Neutrophil (primary cell): ENCODE results near the gene NTN5.
A peak's percentile ranks its signal among the peaks of the same experiment; 100 is the strongest.
"Not testable (repeated sequence)": the region's sequence is repeated elsewhere in the genome, so short reads cannot be mapped to it uniquely, and the experiment has no call there.

Source experiments
- H3K27ac ChIP-seq: fragments of 200-600 bp; sonication (generic); 2 replicates; pipeline ENCODE4 v1.5.1; 2016; ENCODE audit warnings: mild to moderate bottlenecking, moderate library complexity
- H3K27me3 ChIP-seq: fragments of 200-600 bp; sonication (generic); 2 replicates; pipeline ENCODE4 v1.6.0; 2016; ENCODE audit warnings: mild to moderate bottlenecking
- H3K36me3 ChIP-seq: fragments of 200-600 bp; sonication (generic); 2 replicates; pipeline ENCODE4 v1.5.1; 2017
- H3K4me1 ChIP-seq, 2 experiments: fragments of 200-600 bp in 1 of 2; sonication (generic) in 1 of 2; 1 replicate in 1 of 2; 2 replicates in 1 of 2; pipeline versions ENCODE4 v1.5.1 to v1.6.1; 2013 to 2016; ENCODE audit warnings: low read depth in 1 of 2, low read length in 1 of 2, mild to moderate bottlenecking in 1 of 2, moderate library complexity in 1 of 2; ENCODE audit not compliant: control insufficient read depth in 1 of 2, insufficient read depth in 1 of 2
- H3K4me3 ChIP-seq, 2 experiments: fragments of 200-600 bp in 1 of 2; sonication (generic) in 1 of 2; 1 replicate in 1 of 2; 2 replicates in 1 of 2; pipeline ENCODE4 v1.5.1; 2013 to 2016; ENCODE audit warnings: low read depth in 1 of 2, low read length in 1 of 2, mild to moderate bottlenecking in 1 of 2, moderate library complexity in 1 of 2
- H3K9me3 ChIP-seq: fragments of 200-600 bp; sonication (generic); 2 replicates; pipeline ENCODE4 v1.5.1; 2016
- TF ChIP-seq, protein P1 (sequence below): fragments of 200-600 bp; sonication (generic); IDR thresholded peaks from 2 replicates; pipeline ENCODE4 v1.5.1; 2016; ENCODE audit warnings: antibody characterized with exemption

The NTN5 gene

DNA sequence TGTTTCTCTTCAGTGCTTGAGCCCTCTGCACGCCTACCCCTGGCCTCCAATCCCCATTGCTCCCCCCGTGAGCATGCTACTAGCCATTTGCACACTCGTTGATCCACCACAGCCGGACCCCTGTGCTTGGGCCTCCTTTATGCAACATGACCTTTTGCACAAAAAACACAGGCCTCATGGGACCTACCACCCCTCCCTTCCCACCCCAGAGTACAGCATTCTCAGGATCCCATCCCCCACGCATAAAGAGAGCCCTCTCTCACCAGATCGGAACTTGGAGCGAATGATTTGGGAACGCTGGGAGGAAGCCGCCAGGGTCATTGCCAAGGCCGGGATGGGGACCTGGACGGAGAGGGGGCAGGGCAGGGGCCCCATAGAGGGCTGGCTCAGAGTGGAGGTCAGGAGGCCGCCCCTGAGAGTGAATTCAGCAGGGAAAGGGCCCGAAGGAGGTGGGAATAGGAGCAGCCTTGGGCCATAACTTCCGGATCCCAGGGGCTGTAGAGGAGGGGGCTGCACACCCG, 46.0 kb upstream of the NTN5 start:
- Histone ChIP-seq H3K27me3 (peaks cover 5% of the 10 kb centered on the region), H3K27ac (no peak overlapping the region), H3K4me3 (no peak overlapping the region), H3K9me3 (no peaks in the 10 kb centered on the region), H3K36me3 (no peaks in the 10 kb centered on the region), H3K4me1 (peaks cover 11 to 15% of the 10 kb centered on the region in 2 experiments)
- TF ChIP-seq, protein P1, sequence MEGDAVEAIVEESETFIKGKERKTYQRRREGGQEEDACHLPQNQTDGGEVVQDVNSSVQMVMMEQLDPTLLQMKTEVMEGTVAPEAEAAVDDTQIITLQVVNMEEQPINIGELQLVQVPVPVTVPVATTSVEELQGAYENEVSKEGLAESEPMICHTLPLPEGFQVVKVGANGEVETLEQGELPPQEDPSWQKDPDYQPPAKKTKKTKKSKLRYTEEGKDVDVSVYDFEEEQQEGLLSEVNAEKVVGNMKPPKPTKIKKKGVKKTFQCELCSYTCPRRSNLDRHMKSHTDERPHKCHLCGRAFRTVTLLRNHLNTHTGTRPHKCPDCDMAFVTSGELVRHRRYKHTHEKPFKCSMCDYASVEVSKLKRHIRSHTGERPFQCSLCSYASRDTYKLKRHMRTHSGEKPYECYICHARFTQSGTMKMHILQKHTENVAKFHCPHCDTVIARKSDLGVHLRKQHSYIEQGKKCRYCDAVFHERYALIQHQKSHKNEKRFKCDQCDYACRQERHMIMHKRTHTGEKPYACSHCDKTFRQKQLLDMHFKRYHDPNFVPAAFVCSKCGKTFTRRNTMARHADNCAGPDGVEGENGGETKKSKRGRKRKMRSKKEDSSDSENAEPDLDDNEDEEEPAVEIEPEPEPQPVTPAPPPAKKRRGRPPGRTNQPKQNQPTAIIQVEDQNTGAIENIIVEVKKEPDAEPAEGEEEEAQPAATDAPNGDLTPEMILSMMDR = no peak

DNA sequence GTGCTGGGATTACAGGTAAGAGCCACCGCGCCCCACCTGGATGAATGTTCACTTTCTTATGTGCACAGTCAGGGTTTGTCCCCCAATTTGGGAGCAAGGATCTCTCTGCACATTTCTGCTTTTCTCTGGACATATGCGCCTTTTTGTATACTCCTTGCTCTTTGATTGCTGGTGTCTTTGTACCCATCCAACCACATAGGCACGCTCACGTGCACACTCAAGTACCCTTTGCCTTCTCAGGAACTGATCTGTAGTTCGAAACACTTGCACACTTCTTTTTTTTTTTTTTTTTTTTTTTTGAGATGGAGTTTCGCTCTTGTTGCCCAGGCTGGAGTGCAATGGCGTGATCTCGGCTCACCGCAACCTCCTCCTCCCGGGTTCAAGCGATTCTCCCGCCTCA, 45.3 kb upstream of the NTN5 start:
- H3K27ac ChIP-seq, H3K36me3 ChIP-seq: not testable (repeated sequence)

DNA sequence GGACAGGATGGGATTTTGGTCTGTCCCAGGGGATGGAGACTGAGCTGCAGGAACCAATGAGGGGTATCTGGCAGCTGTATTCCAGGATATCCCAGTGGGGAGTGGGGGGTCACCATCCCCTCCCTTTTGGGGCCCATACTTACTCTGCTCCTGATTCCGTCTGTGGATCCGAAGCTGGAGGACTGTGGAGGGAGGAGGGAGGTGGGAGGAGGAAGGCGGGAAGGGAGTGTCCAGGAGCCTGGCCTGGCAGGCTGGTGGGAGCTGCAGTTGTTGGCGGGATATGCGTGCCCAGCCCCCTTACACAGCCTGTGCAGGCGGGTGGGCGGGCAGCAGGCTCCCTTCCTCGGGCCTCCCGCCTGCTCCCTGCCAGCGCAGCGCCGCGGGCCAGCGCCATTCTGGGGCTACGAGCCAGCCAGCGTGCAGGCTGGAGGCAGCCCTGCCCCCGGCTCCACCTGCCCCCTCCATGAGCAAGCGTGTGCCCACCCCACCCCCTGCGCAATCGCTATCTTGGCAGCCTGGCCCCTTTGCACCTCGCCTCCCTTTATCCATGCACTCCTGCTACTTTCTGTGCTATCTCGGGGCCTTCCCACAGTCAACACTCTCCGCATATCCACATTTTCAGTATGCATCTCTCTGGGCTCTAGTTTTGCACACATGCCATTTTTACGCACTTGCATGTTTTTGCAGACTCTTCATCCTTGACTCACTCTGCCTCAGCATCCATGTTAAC, 43.9 kb upstream of the NTN5 start:
- peaks cover 19% of the 10 kb centered on the region for H3K27me3 ChIP-seq
- peaks cover 15 to 20% of the 10 kb centered on the region in 2 experiments for H3K4me1 ChIP-seq
- H3K27ac ChIP-seq = no peak overlapping the region
- H3K4me3 ChIP-seq = no peak overlapping the region
- H3K9me3 ChIP-seq = no peaks in the 10 kb centered on the region
- H3K36me3 ChIP-seq = no peaks in the 10 kb centered on the region
- TF ChIP-seq, protein P1 = no peak

More for the DNA sequence above, 45.3 kb upstream of the NTN5 start:
- not testable (repeated sequence) for H3K4me3 ChIP-seq, H3K9me3 ChIP-seq
- Histone ChIP-seq H3K4me1 (peaks cover 15 to 20% of the 10 kb centered on the region in 2 experiments), H3K27me3 (peaks cover 12% of the 10 kb centered on the region)

DNA sequence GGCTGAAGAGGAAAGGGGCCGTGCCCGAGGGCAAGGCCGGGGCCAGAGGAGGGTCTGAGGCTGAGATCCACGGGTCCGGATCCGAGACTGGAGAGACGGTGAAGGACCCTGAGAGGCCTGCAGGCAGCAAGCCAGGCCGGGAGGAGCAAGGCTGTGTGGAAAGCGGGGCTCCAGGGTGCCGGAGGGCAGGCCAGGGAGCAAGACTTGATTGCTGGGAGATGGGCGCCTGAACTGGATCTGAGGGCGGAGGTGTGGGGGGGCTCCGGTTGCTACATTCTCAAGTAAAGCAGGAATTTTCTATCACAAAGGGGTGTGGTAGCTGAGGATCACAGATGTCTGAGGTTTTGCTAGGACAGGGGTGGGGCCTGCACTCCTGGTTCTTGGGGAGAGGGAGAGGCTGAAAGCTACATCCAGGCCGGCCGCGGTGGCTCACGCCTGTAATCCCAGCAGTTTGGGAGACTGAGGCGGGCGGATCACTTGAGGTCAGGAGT, 42.9 kb upstream of the NTN5 start:
- Histone ChIP-seq H3K36me3 (no peaks in the 10 kb centered on the region), H3K27me3 (peaks cover 19% of the 10 kb centered on the region), H3K4me1 (peaks cover 11 to 19% of the 10 kb centered on the region in 2 experiments), H3K27ac (no peak overlapping the region), H3K4me3 (no peak overlapping the region), H3K9me3 (no peaks in the 10 kb centered on the region)
- TF ChIP-seq, protein P1 = no peak

DNA sequence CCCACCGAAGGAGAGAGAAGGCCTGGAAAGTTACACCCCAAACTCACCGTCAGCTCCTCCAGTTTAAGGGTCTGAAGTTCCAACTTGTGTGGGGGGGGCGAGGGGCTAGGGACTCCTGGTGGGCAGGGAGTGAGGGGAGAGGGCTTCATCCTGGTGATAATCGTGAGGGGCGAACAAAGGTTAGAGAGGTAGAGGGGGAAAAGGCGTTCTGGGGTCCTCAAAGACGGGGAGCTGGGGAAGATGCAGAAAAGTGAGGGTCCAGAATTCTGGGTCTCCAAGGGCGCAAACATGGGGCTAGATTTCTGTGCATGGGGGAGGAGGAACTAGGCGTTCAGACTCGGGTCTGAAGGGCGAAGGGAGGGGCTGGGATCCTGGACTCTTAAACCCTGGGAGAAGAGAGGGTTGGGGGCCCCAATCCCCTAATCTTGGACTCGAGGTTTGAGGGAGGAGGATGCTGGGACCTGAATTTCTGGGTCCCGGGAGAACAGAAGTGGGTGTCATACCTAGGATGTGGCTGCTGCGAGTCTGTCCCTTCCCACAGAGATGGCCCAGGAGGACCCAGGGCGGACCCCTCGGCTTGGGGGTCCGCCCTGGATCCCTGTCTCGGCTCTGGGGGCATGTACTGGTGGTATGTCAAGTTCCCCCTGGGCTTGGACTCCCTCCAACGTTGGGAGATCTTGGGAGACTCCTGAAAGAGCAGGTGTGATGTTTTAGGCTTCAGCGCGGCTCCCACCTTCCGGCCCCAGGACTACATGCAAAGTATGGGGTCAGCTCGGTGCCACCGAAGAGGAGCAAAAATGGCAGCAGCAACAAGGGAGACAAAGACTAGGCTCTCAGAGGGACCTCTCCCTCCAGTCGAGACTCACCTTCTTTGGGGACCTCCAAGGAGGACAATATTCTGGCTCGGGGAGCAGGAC, 42.2 kb upstream of the NTN5 start:
- H3K9me3 ChIP-seq = no peaks in the 10 kb centered on the region
- TF ChIP-seq, protein P1 = no peak
- peak overlapping the region; percentile 55 to 63 for H3K4me3 ChIP-seq
- peaks cover 19% of the 10 kb centered on the region for H3K27me3 ChIP-seq
- H3K36me3 ChIP-seq = no peaks in the 10 kb centered on the region
- H3K4me1 ChIP-seq = peaks cover 9 to 16% of the 10 kb centered on the region in 2 experiments
- peak overlapping the region; percentile 45 for H3K27ac ChIP-seq
